CD4-positive, alpha-beta T cell (primary cell): ENCODE results near the gene PCNX3. TPM values are rescaled to one million over a fixed set of nuclear protein-coding genes. Genes with fewer than 3 reads are reported as not detected.

Source experiments
- ATAC-seq: fragments of 200-7000 bp; cut with Tn5 transposase; one replicate; pipeline ENCODE4 v1.10.0; 2022; ENCODE audit warnings: mild to moderate bottlenecking; ENCODE audit not compliant: poor library complexity
- CTCF ChIA-PET: fragments of 350-600 bp; sonication (Branson Sonifier 250); formaldehyde crosslinking; loops from one replicate; lab custom pipeline; 2021; ENCODE audit warnings: antibody characterized with exemption, inconsistent platforms; lab: Charles Lee
- POLR2A ChIA-PET: fragments of 350-600 bp; sonication (Branson Sonifier 250); formaldehyde crosslinking; loops from one replicate; lab custom pipeline; 2021; ENCODE audit warnings: antibody characterized with exemption, inconsistent platforms; lab: Charles Lee
- DNase-seq, 14 experiments: peaks; one replicate each; pipeline ENCODE4 v3.0.0-alpha.2; 2013 to 2020; ENCODE audit warnings: mixed read lengths in 2 of 14
- H3K27ac ChIP-seq, 2 donors: one replicate each; pipeline versions ENCODE4 v1.5.1 to v1.7.0; 2013; ENCODE audit warnings: low read length in 2 of 2, low read depth in 1 of 2, mild to moderate bottlenecking in 1 of 2
- H3K27me3 ChIP-seq, 2 experiments: 1 replicate in 1 of 2; 2 replicates in 1 of 2; pipeline versions ENCODE4 v1.6.1 to v1.7.0; 2013; ENCODE audit warnings: low read length in 2 of 2, control low read depth in 1 of 2, mild to moderate bottlenecking in 1 of 2, moderate library complexity in 1 of 2; ENCODE audit not compliant: insufficient read depth in 2 of 2, control insufficient read depth in 1 of 2
- H3K36me3 ChIP-seq: one replicate; pipeline ENCODE4 v1.6.1; 2013; ENCODE audit warnings: low read length, control low read depth; ENCODE audit not compliant: insufficient read depth
- H3K4me1 ChIP-seq: one replicate; pipeline ENCODE4 v1.6.1; 2013; ENCODE audit warnings: low read length, control low read depth; ENCODE audit not compliant: insufficient read depth
- H3K4me3 ChIP-seq: one replicate; pipeline ENCODE4 v1.5.1; 2013; ENCODE audit warnings: mild to moderate bottlenecking, low read length, moderate library complexity
- H3K9me3 ChIP-seq, 2 experiments: 1 replicate in 1 of 2; 2 replicates in 1 of 2; pipeline versions ENCODE4 v1.6.1 to v1.7.0; 2013; ENCODE audit warnings: low read length in 2 of 2, mild to moderate bottlenecking in 2 of 2, control low read depth in 1 of 2, moderate library complexity in 1 of 2; ENCODE audit not compliant: control insufficient read depth in 1 of 2, insufficient read depth in 1 of 2
- H3K27ac Mint-ChIP-seq: one replicate; pipeline ENCODE4 v1.8.0; 2020; ENCODE audit warnings: mixed read lengths
- H3K27me3 Mint-ChIP-seq: one replicate; pipeline ENCODE4 v1.8.0; 2021; ENCODE audit warnings: mixed read lengths
- H3K36me3 Mint-ChIP-seq: one replicate; pipeline ENCODE4 v1.8.0; 2021; ENCODE audit warnings: low read depth, mixed read lengths
- H3K4me1 Mint-ChIP-seq: one replicate; pipeline ENCODE4 v1.8.0; 2021; ENCODE audit warnings: low read depth, mixed read lengths
- H3K4me3 Mint-ChIP-seq: one replicate; pipeline ENCODE4 v1.8.0; 2020; ENCODE audit warnings: mild to moderate bottlenecking, mixed read lengths
- H3K9me3 Mint-ChIP-seq: one replicate; pipeline ENCODE4 v1.8.0; 2020; ENCODE audit warnings: mixed read lengths
- intact Hi-C, 2 experiments: fragments of 100-400 bp; cut with DNase I in 1 of 2; cut with micrococcal nuclease in 1 of 2; formaldehyde crosslinking; loops; one replicate each; pipeline versions ENCODE4 v1.15.1 to v1.9.0; 2023 to 2025; cut with DNase I, micrococcal nuclease
- total RNA-seq, 174 experiments: library from RNA in 2 of 174; stranded (reverse) in 2 of 174; gene quantifications; one replicate each; pipeline ENCODE4 v1.2.3 and lab custom pipeline; 2021 to 2026
- TF ChIP-seq, protein P1 (sequence below): fragments of 200-600 bp; IDR thresholded peaks from one replicate; pipeline ENCODE4 v1.8.0; 2022; ENCODE audit warnings: antibody characterized with exemption, mild to moderate bottlenecking

Gene PCNX3
- total RNA-seq, 2 experiments from 2014 or later: 37.3 to 40.5 TPM

DNA sequence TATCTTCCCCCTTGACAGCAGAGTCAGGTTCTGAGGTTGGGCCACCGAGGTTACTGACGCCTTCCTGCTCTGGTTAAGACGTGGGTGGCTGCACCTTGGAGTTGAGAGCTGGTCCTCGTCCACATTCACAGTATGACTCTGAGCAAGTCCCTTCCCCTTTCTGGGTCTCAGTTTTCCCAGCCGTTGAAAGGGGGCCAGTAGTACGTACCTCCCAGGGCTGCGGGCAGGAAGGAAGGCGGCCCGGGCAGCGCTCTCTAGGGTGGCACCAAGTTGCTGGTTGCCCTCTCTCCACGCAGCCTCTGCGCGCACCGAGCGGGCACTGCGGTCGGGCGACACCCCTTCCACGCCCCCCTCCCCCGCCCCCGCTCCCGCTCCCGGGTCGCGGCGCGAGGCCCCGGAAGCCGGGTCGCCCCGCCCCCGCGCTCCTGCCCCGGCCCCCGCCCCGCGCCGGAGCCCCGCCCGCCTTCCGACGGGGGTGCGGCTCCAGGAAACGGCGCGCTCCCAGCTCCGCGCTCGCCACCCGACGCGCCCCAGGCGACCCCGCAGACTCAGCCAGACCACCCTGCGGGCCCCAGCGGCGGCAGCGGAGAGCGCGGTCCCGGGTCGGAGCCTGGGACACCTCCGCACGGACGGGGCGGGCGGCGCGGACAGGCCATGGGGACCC is 39.9 kb upstream of the PCNX3 start, which contains the start of gene EHBP1L1:
Gene EHBP1L1, plus strand, starts transcription at position 486 of the 664 bp plus-strand sequence. CDS start 250 bp downstream, outside the sequence.
- CTCF ChIA-PET: interaction anchor here (0.9 to 4.1 kb wide), 4 partner anchors 13 to 36 kb away, joined by 3 to 31 read pairs (median 20); no protein-coding TSS in a partner anchor
- H3K9me3 ChIP-seq: no peaks in the 10 kb centered on the region
- peaks cover 77% of the 10 kb centered on the region for H3K4me1 ChIP-seq
- DNase-seq: peak; percentile 60 to 91 (median 79)
- peak; percentile 30 for ATAC-seq
- peaks cover 39% of the 10 kb centered on the region for H3K36me3 ChIP-seq
- H3K4me3 ChIP-seq: peak within 1 kb of the TSS; percentile 89
- H3K4me3 Mint-ChIP-seq: peak within 1 kb of the TSS; percentile 98
- intact Hi-C loops: loop anchor here in 1 of 2 experiments (2.0 to 10.0 kb wide), 2 partner anchors 39 to 51 kb away; partner anchors contain the start of genes MAP3K11, PCNX3 and SCYL1
- no peaks in the 10 kb centered on the region for H3K27me3 ChIP-seq
- H3K27me3 Mint-ChIP-seq: no peaks in the 10 kb centered on the region
- H3K9me3 Mint-ChIP-seq: no peaks in the 10 kb centered on the region
- H3K27ac ChIP-seq: peak within 1 kb of the TSS; percentile 87 to 99
- H3K4me1 Mint-ChIP-seq: peaks cover 57% of the 10 kb centered on the region
- H3K27ac Mint-ChIP-seq: peak within 1 kb of the TSS; percentile 98
- POLR2A ChIA-PET: interaction anchor here (0.6 to 3.6 kb wide), 26 partner anchors 10 to 454 kb away, joined by 3 to 42 read pairs (median 8); partner anchors contain the start of genes CCDC85B, FAU, LTBP3 and MALAT1
- TF ChIP-seq, protein P1, sequence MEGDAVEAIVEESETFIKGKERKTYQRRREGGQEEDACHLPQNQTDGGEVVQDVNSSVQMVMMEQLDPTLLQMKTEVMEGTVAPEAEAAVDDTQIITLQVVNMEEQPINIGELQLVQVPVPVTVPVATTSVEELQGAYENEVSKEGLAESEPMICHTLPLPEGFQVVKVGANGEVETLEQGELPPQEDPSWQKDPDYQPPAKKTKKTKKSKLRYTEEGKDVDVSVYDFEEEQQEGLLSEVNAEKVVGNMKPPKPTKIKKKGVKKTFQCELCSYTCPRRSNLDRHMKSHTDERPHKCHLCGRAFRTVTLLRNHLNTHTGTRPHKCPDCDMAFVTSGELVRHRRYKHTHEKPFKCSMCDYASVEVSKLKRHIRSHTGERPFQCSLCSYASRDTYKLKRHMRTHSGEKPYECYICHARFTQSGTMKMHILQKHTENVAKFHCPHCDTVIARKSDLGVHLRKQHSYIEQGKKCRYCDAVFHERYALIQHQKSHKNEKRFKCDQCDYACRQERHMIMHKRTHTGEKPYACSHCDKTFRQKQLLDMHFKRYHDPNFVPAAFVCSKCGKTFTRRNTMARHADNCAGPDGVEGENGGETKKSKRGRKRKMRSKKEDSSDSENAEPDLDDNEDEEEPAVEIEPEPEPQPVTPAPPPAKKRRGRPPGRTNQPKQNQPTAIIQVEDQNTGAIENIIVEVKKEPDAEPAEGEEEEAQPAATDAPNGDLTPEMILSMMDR: no peak
- H3K36me3 Mint-ChIP-seq: peaks cover 46% of the 10 kb centered on the region

DNA sequence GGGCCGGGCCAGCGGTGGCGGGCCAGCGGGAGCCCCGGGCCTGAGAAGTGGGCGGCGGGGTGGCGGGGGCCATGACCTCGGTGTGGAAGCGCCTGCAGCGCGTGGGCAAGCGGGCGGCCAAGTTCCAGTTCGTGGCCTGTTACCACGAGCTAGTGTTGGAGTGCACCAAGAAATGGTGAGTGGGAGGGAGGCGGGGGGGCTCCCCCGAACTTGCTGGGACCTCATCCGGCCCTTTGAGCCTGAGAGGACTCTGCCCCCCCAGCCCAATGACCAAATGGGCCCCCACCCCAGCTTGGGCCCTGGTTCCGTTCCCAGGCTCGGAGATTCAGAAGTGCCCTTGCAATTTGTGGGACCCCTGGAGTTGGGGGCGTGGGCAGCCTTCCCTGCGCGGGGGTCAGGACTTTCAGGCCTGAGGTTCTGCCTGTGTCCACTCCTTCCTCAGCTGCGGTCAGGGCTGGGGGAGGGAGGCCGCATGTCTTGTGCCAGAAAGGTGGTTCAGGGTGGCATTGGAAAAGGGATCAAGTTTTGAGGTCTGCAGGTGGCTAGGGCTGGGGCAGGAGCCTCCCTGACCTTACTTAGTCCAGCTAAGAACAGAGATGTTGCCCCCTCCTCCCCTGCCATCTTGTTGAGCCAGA is 39.2 kb upstream of the PCNX3 start:
- intact Hi-C loops: loop anchor here in 1 of 2 experiments (10.0 kb wide), 1 partner anchor 52 kb away; the partner anchor contains the start of gene SCYL1
- Histone ChIP-seq H3K27ac (peak overlapping the region; percentile 56 to 57), H3K4me3 (peak overlapping the region; percentile 71), H3K27me3 (no peaks in the 10 kb centered on the region), H3K4me1 (peaks cover 71% of the 10 kb centered on the region), H3K36me3 (peaks cover 46% of the 10 kb centered on the region), H3K9me3 (no peaks in the 10 kb centered on the region)
- DNase-seq (peak in 2 of 14 experiments; percentile 41 to 56), ATAC-seq (no peak)
- H3K9me3 Mint-ChIP-seq: no peaks in the 10 kb centered on the region
- ChIA-PET CTCF (interaction anchor here (1.3 to 4.1 kb wide), 4 partner anchors 12 to 36 kb away, joined by 6 to 31 read pairs (median 20); no protein-coding TSS in a partner anchor), POLR2A (interaction anchor here (0.6 to 3.6 kb wide), 21 partner anchors 10 to 454 kb away, joined by 3 to 42 read pairs (median 9); partner anchors contain the start of genes CCDC85B, FAU, MALAT1 and MRPL49)
- H3K27ac Mint-ChIP-seq: peak overlapping the region; percentile 37
- H3K36me3 Mint-ChIP-seq: peaks cover 50% of the 10 kb centered on the region
- H3K27me3 Mint-ChIP-seq: no peaks in the 10 kb centered on the region
- H3K4me1 Mint-ChIP-seq: peaks cover 51% of the 10 kb centered on the region
- TF ChIP-seq, protein P1: no peak
- peak overlapping the region; percentile 90 for H3K4me3 Mint-ChIP-seq
